ENCODE data around the gene SAC3D1. TPM values are rescaled to one million over a fixed set of nuclear protein-coding genes. Genes with fewer than 3 reads are reported as not detected.

Gene SAC3D1
- total RNA-seq, 1 donor from 2014 or later: 5.6 TPM

GRCh38 chr11:65089621-65090020, 48.6 kb downstream of the SAC3D1 start:
- no peak overlapping the region for H3K27ac ChIP-seq (replicated peaks)
- intact Hi-C loops (cut with micrococcal nuclease): no loop called here
- H3K4me1 ChIP-seq: peaks cover 11% of the 10 kb centered on the region
- no peaks in the 10 kb centered on the region for H3K27me3 ChIP-seq (ENCODE audit: low read depth)
- no peak for DNase-seq
- peaks cover 46% of the 10 kb centered on the region for H3K36me3 ChIP-seq
- H3K9me3 ChIP-seq (replicated peaks): no peaks in the 10 kb centered on the region
- H3K4me3 ChIP-seq: no peak overlapping the region
- TF ChIP-seq CTCF (IDR thresholded peaks at IDR 0.05; ENCODE audit: borderline replicate concordance): no peak

- no peak for TF ChIP-seq CTCF (IDR thresholded peaks at IDR 0.05; ENCODE audit: borderline replicate concordance)
- H3K4me3 ChIP-seq: no peak overlapping the region
- no peak for DNase-seq
- H3K27ac ChIP-seq (replicated peaks): no peak overlapping the region
- intact Hi-C loops (cut with micrococcal nuclease): no loop called here
- H3K27me3 ChIP-seq (ENCODE audit: low read depth): no peaks in the 10 kb centered on the region
- H3K4me1 ChIP-seq: peaks cover 3% of the 10 kb centered on the region
- peaks cover 43% of the 10 kb centered on the region for H3K36me3 ChIP-seq
- no peaks in the 10 kb centered on the region for H3K9me3 ChIP-seq (replicated peaks)
Measured at GRCh38 chr11:65090628-65091027, 49.6 kb downstream of the SAC3D1 start.

Small RNAs within 50 kb of the gene (microRNA-seq; reads per million reads assigned to microRNA genes)
- not detected for gene MIR6879

Other genes with a start within 250 kb of the SAC3D1 start
- 7.5 TPM for gene MAP4K2, start 238.0 kb upstream of the SAC3D1 start, total RNA-seq
- gene MEN1, start 230.7 kb upstream of the SAC3D1 start, total RNA-seq: 8.7 TPM
- 1.1 TPM for gene CDC42BPG, start 196.6 kb upstream of the SAC3D1 start, total RNA-seq
- gene EHD1, start 162.6 kb upstream of the SAC3D1 start, total RNA-seq: 40.3 TPM
- gene ATG2A, start 124.0 kb upstream of the SAC3D1 start, total RNA-seq: 13.1 TPM
- 22.5 TPM for gene PPP2R5B, start 116.5 kb upstream of the SAC3D1 start, total RNA-seq
- not detected for gene GPHA2, start 105.3 kb upstream of the SAC3D1 start, total RNA-seq
- gene MAJIN, start 69.1 kb upstream of the SAC3D1 start, total RNA-seq: not detected
- 1.3 TPM for gene BATF2, start 44.2 kb upstream of the SAC3D1 start, total RNA-seq
- gene ARL2, start 27.1 kb upstream of the SAC3D1 start, total RNA-seq: 128 TPM
- gene SNX15, start 13.8 kb upstream of the SAC3D1 start, total RNA-seq: 15.7 TPM
- gene NAALADL1, start 17.3 kb downstream of the SAC3D1 start, total RNA-seq: 4.8 TPM
- 1.3 TPM for gene CDCA5, start 42.8 kb downstream of the SAC3D1 start, total RNA-seq
- gene ZFPL1, start 43.0 kb downstream of the SAC3D1 start, total RNA-seq: 23.1 TPM
- 92.2 TPM for gene VPS51, start 55.0 kb downstream of the SAC3D1 start, total RNA-seq
- 56.7 TPM for gene TM7SF2, start 70.7 kb downstream of the SAC3D1 start, total RNA-seq
- 6.1 TPM for gene ZNHIT2, start 76.5 kb downstream of the SAC3D1 start, total RNA-seq
- 629 TPM for gene FAU, start 80.9 kb downstream of the SAC3D1 start, total RNA-seq
- 32.1 TPM for gene MRPL49, start 81.1 kb downstream of the SAC3D1 start, total RNA-seq
- gene SYVN1, start 93.3 kb downstream of the SAC3D1 start, total RNA-seq: 25.6 TPM
- not detected for gene SPDYC, start 129.0 kb downstream of the SAC3D1 start, total RNA-seq
- gene CAPN1, start 140.7 kb downstream of the SAC3D1 start, total RNA-seq: 74.6 TPM
- 3.8 TPM for gene POLA2, start 220.8 kb downstream of the SAC3D1 start, total RNA-seq